ENCODE data around the gene SVIL.
A peak's percentile ranks its signal among the peaks of the same experiment; 100 is the strongest.
"Not testable (repeated sequence)": the region's sequence is repeated elsewhere in the genome, so short reads cannot be mapped to it uniquely, and the experiment has no call there.

SVIL gene

GRCh38 chr10:29530112-29530976, 104.4 kb downstream of the SVIL start:
- in situ Hi-C loops (cut with HindIII; ENCODE audit: low pct_unique_long_range_greater_than_20kb, low sequenced_read_pairs) = no loop called here
- no peak for DNase-seq (ENCODE audit: low read depth in 1 of 2, low spot score in 1 of 2)
- TF ChIP-seq JUND (IDR thresholded peaks at IDR 0.05; ENCODE audit: low read depth) = no peak

- no peak for TF ChIP-seq JUND (IDR thresholded peaks at IDR 0.05; ENCODE audit: low read depth)
- in situ Hi-C loops (cut with HindIII; ENCODE audit: low pct_unique_long_range_greater_than_20kb, low sequenced_read_pairs) = no loop called here
- DNase-seq (ENCODE audit: low read depth in 1 of 2, low spot score in 1 of 2) = no peak
Measured at GRCh38 chr10:29529146-29529545, 105.6 kb downstream of the SVIL start.

- DNase-seq (ENCODE audit: low read depth in 1 of 2, low spot score in 1 of 2) = no peak
- no peak for TF ChIP-seq JUND (IDR thresholded peaks at IDR 0.05; ENCODE audit: low read depth)
- in situ Hi-C loops (cut with HindIII; ENCODE audit: low pct_unique_long_range_greater_than_20kb, low sequenced_read_pairs) = no loop called here
Measured at GRCh38 chr10:29525762-29526161, 109.0 kb downstream of the SVIL start.

- DNase-seq (ENCODE audit: low read depth in 1 of 2, low spot score in 1 of 2) = no peak
- no peak for TF ChIP-seq JUND (IDR thresholded peaks at IDR 0.05; ENCODE audit: low read depth)
- in situ Hi-C loops (cut with HindIII; ENCODE audit: low pct_unique_long_range_greater_than_20kb, low sequenced_read_pairs) = no loop called here
Measured at GRCh38 chr10:29524720-29525119, 110.1 kb downstream of the SVIL start.

- TF ChIP-seq JUND (IDR thresholded peaks at IDR 0.05; ENCODE audit: low read depth) = no peak
- DNase-seq (ENCODE audit: low read depth in 1 of 2, low spot score in 1 of 2) = no peak
- in situ Hi-C loops (cut with HindIII; ENCODE audit: low pct_unique_long_range_greater_than_20kb, low sequenced_read_pairs) = no loop called here
Measured at GRCh38 chr10:29524294-29524693, 110.5 kb downstream of the SVIL start.

DNA sequence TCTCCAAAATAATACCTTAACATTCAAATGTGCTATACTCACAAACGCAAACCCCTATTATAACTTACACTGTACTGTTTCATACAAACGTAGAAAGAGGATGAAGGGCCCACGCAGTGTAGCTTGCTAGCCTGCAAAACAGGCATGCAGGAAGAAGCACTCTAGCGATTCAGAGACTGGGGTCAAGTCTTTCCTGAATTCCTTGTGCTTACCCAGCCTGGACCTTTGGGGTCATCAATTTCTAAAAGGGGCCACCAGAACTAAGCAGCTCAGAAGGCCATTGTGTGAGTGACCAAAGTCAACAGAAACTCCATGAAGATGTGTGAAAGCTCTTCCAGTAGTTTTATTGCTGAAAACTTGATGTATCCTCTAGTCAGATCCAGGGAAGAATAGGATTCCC, 111.9 kb downstream of the SVIL start:
- in situ Hi-C loops (cut with HindIII; ENCODE audit: low pct_unique_long_range_greater_than_20kb, low sequenced_read_pairs) = no loop called here
- DNase-seq (ENCODE audit: low read depth in 1 of 2, low spot score in 1 of 2) = no peak
- no peak for TF ChIP-seq JUND (IDR thresholded peaks at IDR 0.05; ENCODE audit: low read depth)

DNA sequence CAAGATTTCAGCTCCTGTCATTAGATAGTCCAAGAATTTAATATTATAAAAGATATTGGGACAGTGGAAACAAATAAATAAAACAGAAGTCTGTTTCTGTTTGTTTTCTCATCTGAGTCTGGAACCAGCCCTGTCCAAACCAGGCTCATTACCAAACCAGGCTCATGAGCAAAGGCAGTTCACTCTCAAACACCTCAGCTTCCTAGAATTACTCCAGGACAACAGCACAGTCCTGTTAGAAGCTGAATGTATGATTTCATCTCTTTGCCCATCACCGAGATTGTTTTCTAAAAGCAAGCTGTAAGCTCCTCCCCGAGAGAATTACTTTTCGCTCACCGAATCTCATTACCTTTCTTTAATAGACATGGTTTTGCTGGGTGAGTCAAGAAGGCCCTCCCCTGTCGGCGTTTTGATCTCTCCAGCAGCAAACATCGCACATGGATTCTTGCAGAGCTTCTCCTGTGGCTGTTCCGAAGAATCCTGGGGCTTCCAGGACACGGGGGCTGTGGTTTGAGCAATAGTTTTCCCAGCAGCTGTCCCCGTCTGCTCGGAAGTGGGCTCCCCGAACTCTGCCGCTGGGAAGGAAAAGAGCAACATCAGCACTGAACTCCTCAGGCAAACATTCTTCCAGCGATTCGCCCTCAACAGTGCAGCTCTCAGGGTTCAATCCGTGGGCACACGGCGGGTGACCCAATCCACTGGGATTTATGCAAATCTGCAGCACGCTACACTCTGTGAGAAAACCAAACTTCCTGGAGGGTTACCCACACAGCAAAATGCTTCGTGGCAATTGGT, 112.5 kb downstream of the SVIL start:
- in situ Hi-C loops (cut with HindIII; ENCODE audit: low pct_unique_long_range_greater_than_20kb, low sequenced_read_pairs) = no loop called here
- TF ChIP-seq JUND (IDR thresholded peaks at IDR 0.05; ENCODE audit: low read depth) = no peak
- DNase-seq (ENCODE audit: low read depth in 1 of 2, low spot score in 1 of 2) = no peak

DNA sequence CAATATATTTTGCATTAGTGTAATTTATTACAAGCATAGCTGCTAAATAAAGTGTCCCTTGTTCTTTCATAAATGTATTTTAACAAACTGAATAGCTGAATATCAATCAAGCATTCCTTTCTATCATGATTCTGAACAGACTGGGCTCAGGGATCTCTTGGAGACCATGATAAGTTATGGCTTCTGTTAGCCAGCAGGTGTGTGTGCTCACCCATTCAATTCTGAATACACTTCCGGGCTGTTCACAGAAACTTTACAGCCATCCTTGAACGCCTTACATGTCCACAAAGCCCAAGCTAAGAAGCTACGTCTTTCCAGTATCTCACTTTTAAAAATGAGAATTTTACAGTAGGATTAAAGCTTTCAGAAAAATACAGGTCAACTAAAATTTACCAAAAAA, 115.1 kb downstream of the SVIL start:
- DNase-seq (ENCODE audit: low read depth in 1 of 2, low spot score in 1 of 2) = no peak
- in situ Hi-C loops (cut with HindIII; ENCODE audit: low pct_unique_long_range_greater_than_20kb, low sequenced_read_pairs) = no loop called here
- TF ChIP-seq JUND (IDR thresholded peaks at IDR 0.05; ENCODE audit: low read depth) = no peak

DNA sequence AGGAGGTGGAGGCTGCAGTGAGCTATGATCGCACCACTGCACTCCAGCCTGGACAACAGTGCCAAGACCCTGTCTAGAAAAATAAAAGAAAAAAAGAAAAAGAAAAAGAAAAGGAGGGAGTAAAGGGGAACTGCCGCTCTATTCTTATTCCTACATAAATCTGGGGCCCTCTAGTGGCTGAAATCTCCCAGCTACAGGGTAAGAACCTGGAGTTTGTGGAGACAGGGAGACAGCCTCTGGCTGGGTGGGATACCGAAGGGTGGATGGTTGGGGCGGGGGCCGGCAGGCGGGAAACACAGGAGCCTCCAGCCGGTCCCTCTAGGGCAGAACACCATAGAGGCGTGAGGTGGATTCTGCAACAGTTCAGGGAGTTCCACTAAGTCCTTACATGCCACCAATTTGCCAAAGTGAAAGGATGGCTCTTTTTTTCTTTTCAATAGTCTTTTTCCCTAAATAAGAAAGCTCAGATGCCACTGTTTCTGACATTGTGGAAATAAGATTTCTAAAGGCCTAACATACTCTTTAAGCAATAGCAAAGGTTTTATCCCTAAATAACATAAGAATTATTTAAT, 117.3 kb downstream of the SVIL start:
- peak; percentile 31 to 51 for DNase-seq (ENCODE audit: low read depth in 1 of 2, low spot score in 1 of 2)
- in situ Hi-C loops (cut with HindIII; ENCODE audit: low pct_unique_long_range_greater_than_20kb, low sequenced_read_pairs) = no loop called here
- no peak for TF ChIP-seq JUND (IDR thresholded peaks at IDR 0.05; ENCODE audit: low read depth)

DNA sequence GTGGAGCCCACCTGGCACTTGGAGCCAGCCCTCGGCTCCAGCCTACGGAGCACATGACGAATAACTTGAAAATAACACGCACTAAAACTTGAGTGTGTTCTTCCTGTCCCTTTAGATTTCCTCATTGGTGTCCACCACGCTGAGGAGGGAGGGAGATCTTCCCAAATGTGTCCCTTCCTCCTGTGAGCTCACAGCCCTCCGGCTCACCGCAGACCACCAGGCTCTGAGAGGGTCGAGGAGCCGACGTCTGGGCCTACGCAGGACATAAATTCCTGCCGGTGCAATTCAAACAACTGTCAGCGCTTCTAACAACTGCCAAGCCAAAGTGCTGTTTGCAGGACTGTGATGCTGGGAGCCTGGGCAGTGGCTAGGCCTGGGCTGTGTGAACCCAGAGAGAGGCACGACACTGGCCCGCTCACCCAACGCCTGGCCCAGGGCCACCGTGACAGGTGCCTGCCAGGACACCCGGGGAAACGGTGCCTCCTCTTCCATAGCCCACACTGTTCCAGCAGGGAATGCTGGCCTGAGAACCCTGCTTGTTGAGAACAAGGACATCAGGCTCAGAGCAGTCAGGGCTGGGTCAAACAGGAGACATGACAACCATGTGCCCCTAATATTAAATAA, 118.3 kb downstream of the SVIL start:
- DNase-seq (ENCODE audit: low read depth in 1 of 2, low spot score in 1 of 2); in situ Hi-C loops (cut with HindIII; ENCODE audit: low pct_unique_long_range_greater_than_20kb, low sequenced_read_pairs): not testable (repeated sequence)

- DNase-seq (ENCODE audit: low read depth in 1 of 2, low spot score in 1 of 2); in situ Hi-C loops (cut with HindIII; ENCODE audit: low pct_unique_long_range_greater_than_20kb, low sequenced_read_pairs): not testable (repeated sequence)
Measured at GRCh38 chr10:29515879-29516278, 118.9 kb downstream of the SVIL start.

DNA sequence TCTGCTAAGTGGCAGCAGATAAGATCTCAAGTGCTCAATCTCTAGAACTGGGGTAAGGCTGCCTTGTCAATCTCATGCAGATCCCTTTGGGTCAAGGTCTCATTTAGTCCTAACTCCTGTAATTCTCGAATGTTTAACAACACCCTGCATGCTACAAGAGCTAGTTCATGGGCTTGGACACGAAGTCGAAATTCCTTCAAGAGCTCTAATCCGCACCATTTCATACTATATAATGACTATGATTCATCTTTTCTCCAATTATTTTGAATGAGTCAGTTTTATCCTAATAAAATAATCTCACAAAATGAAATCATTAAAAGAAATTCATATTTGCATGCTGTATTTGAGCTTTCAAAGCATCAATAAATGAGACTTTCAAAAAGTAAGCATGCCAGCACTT, 119.7 kb downstream of the SVIL start:
- DNase-seq (ENCODE audit: low read depth in 1 of 2, low spot score in 1 of 2); in situ Hi-C loops (cut with HindIII; ENCODE audit: low pct_unique_long_range_greater_than_20kb, low sequenced_read_pairs): not testable (repeated sequence)

DNA sequence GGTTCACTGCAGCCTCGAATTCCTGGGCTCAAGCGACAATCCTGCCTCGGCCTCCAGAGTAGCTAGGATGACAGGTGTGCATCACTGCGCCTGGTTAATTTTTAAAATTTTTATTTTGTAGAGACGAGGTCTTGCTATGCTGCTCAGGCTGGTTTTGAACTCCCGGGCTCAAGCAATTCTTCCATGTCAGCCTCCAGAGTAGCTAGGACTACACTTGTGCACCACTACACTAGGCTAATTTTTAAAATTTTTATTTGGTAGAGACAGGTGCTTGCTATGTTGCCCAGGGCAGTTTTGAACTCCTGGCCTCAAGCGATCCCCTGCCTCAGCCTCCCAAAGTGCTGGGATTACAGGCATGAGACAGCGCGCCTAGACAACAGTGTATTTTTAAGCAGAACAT, 120.5 kb downstream of the SVIL start:
- in situ Hi-C loops (cut with HindIII; ENCODE audit: low pct_unique_long_range_greater_than_20kb, low sequenced_read_pairs) = no loop called here
- DNase-seq (ENCODE audit: low read depth in 1 of 2, low spot score in 1 of 2) = no peak
- TF ChIP-seq JUND (IDR thresholded peaks at IDR 0.05; ENCODE audit: low read depth) = no peak
